GM19328 (cell line): Measurements from ENCODE around the gene MYCBPAP.

Source experiments
- ATAC-seq: cut with Tn5 transposase; IDR thresholded peaks from one replicate; pipeline ENCODE4 v1.9.1; 2021; ENCODE audit warnings: mild to moderate bottlenecking, moderate library complexity; ENCODE audit not compliant: unreplicated experiment

Gene MYCBPAP

GRCh38 chr17:50536683-50537646 lies 28.7 kb downstream of the MYCBPAP start:
- no peak for ATAC-seq

GRCh38 chr17:50537721-50538548 lies 29.7 kb downstream of the MYCBPAP start:
- ATAC-seq, result no peak

GRCh38 chr17:50538549-50539410 lies 30.5 kb downstream of the MYCBPAP start:
- no peak for ATAC-seq

- ATAC-seq, result no peak
These were observed 31.7 kb downstream of the MYCBPAP start for GRCh38 chr17:50539762-50540559.

- ATAC-seq, result no peak
These were observed 32.5 kb downstream of the MYCBPAP start for GRCh38 chr17:50540560-50541401.

- ATAC-seq, result no peak
These were observed 33.1 kb downstream of the MYCBPAP start for GRCh38 chr17:50541402-50541715.

- peak; percentile 70 for ATAC-seq
These were observed 33.8 kb downstream of the MYCBPAP start for GRCh38 chr17:50541716-50542688.

- no peak for ATAC-seq
These were observed 34.8 kb downstream of the MYCBPAP start for GRCh38 chr17:50542795-50543774.

GRCh38 chr17:50544516-50544915 lies 36.3 kb downstream of the MYCBPAP start:
- no peak for ATAC-seq

GRCh38 chr17:50545311-50545710 lies 37.1 kb downstream of the MYCBPAP start:
- ATAC-seq, result no peak

GRCh38 chr17:50546701-50547034 lies 38.4 kb downstream of the MYCBPAP start:
- no peak for ATAC-seq

GRCh38 chr17:50547035-50547735 lies 38.9 kb downstream of the MYCBPAP start, which contains the start of gene SPATA20:
Gene SPATA20 (plus strand): TSS chr17:50547174. CDS start chr17:50547209, 35 bp downstream.
- ATAC-seq, result peak; percentile 51

GRCh38 chr17:50547736-50548083 lies 39.5 kb downstream of the MYCBPAP start:
- no peak for ATAC-seq

GRCh38 chr17:50548831-50549230 lies 40.6 kb downstream of the MYCBPAP start:
- no peak for ATAC-seq

GRCh38 chr17:50549256-50549941 lies 41.2 kb downstream of the MYCBPAP start:
- no peak for ATAC-seq

GRCh38 chr17:50549969-50550368 lies 41.7 kb downstream of the MYCBPAP start:
- no peak for ATAC-seq
